B cell (primary cell): ENCODE results near the gene ATP9B. TPM values are rescaled to one million over a fixed set of nuclear protein-coding genes. Genes with fewer than 3 reads are reported as not detected.

Source experiments
- ATAC-seq: fragments of 200-7000 bp; cut with Tn5 transposase; one replicate; pipeline ENCODE4 v1.10.0; 2021; ENCODE audit warnings: low read depth, mild to moderate bottlenecking, moderate number of reproducible peaks, moderate library complexity
- CTCF ChIA-PET: fragments of 350-600 bp; sonication (Branson Sonifier 250); formaldehyde crosslinking; loops from one replicate; lab custom pipeline; 2021; ENCODE audit warnings: antibody characterized with exemption, inconsistent platforms; lab: Charles Lee
- POLR2A ChIA-PET: fragments of 350-600 bp; sonication (Branson Sonifier 250); formaldehyde crosslinking; loops from one replicate; lab custom pipeline; 2021; ENCODE audit warnings: antibody characterized with exemption; lab: Charles Lee
- DNase-seq: peaks from one replicate; pipeline ENCODE4 v3.0.0; 2013
- H2AFZ ChIP-seq: 2 replicates; pipeline ENCODE4 v1.6.1; 2012; ENCODE audit warnings: mild to moderate bottlenecking, low read depth, low read length; ENCODE audit not compliant: insufficient read depth, poor library complexity, severe bottlenecking
- H3K27ac ChIP-seq, 2 donors: 1 replicate in 1 of 2; 2 replicates in 1 of 2; pipeline ENCODE4 v1.5.1; 2012 to 2013; ENCODE audit warnings: low read length in 2 of 2, mild to moderate bottlenecking in 2 of 2, moderate library complexity in 1 of 2
- H3K27me3 ChIP-seq, 4 experiments: fragments of 200-600 bp in 1 of 4; sonication (generic) in 1 of 4; replicated peaks in 1 of 4; 1 replicate in 2 of 4; 2 replicates in 2 of 4; pipeline versions ENCODE4 v1.6.1 to v1.7.0; 2013 to 2016; ENCODE audit warnings: low read length in 3 of 4, mild to moderate bottlenecking in 2 of 4, mixed read lengths in 1 of 4, moderate library complexity in 1 of 4; ENCODE audit not compliant: insufficient read depth in 4 of 4, control insufficient read depth in 3 of 4; ENCODE audit errors: control extremely low read depth in 1 of 4
- H3K36me3 ChIP-seq, 2 experiments: replicated peaks in 1 of 2; 1 replicate in 1 of 2; 2 replicates in 1 of 2; pipeline versions ENCODE4 v1.6.1 to v1.7.1; 2013; ENCODE audit warnings: low read length in 1 of 2; ENCODE audit not compliant: insufficient read depth in 2 of 2, control insufficient read depth in 1 of 2; ENCODE audit errors: control extremely low read depth in 1 of 2, extremely low read depth in 1 of 2
- H3K4me1 ChIP-seq, 2 donors: fragments of 200-600 bp in 1 of 2; sonication (generic) in 1 of 2; 1 replicate in 1 of 2; 2 replicates in 1 of 2; pipeline versions ENCODE4 v1.5.1 to v1.6.1; 2013 to 2017; ENCODE audit warnings: low read length in 2 of 2; ENCODE audit not compliant: control insufficient read depth in 2 of 2, insufficient read depth in 2 of 2
- H3K4me2 ChIP-seq: replicated peaks from 2 replicates; pipeline ENCODE3; 2012; ENCODE audit warnings: mild to moderate bottlenecking, low read depth, low read length; ENCODE audit not compliant: poor library complexity, severe bottlenecking
- H3K4me3 ChIP-seq, 5 experiments: fragments of 200-600 bp in 1 of 5; sonication (generic) in 1 of 5; 1 replicate in 3 of 5; 2 replicates in 2 of 5; pipeline versions ENCODE4 v1.5.1 to v1.7.0; 2011 to 2016; ENCODE audit warnings: low read length in 4 of 5, mild to moderate bottlenecking in 4 of 5, low read depth in 2 of 5, control low read depth in 1 of 5, moderate library complexity in 1 of 5; ENCODE audit not compliant: insufficient read depth in 1 of 5; ENCODE audit errors: control extremely low read depth in 1 of 5, extremely low read depth in 1 of 5
- H3K79me2 ChIP-seq: fragments of 200-600 bp; sonication (generic); one replicate; pipeline ENCODE4 v1.6.0; 2016; ENCODE audit warnings: low read length; ENCODE audit not compliant: control insufficient read depth, insufficient read depth
- H3K9ac ChIP-seq: fragments of 200-600 bp; sonication (generic); 2 replicates; pipeline ENCODE4 v1.6.1; 2017; ENCODE audit warnings: mild to moderate bottlenecking, low read length, moderate library complexity
- H3K9me3 ChIP-seq, 3 donors: one replicate each; pipeline versions ENCODE4 v1.6.1 to v1.7.1; 2013; ENCODE audit warnings: low read length in 2 of 3; ENCODE audit not compliant: control insufficient read depth in 2 of 3, insufficient read depth in 1 of 3; ENCODE audit errors: control extremely low read depth in 1 of 3
- H4K20me1 ChIP-seq: 2 replicates; pipeline ENCODE4 v1.6.0; 2012; ENCODE audit warnings: mild to moderate bottlenecking, low read length; ENCODE audit not compliant: insufficient read depth, control insufficient read depth, poor library complexity, severe bottlenecking
- H3K27ac Mint-ChIP-seq: one replicate; pipeline ENCODE4 v1.8.0; 2021; ENCODE audit warnings: mixed read lengths
- H3K27me3 Mint-ChIP-seq: one replicate; pipeline ENCODE4 v1.8.0; 2021; ENCODE audit warnings: mixed read lengths
- H3K4me1 Mint-ChIP-seq: one replicate; pipeline ENCODE4 v1.8.0; 2021; ENCODE audit warnings: mixed read lengths
- H3K4me3 Mint-ChIP-seq: one replicate; pipeline ENCODE4 v1.8.0; 2021; ENCODE audit warnings: mixed read lengths
- H3K9me3 Mint-ChIP-seq: one replicate; pipeline ENCODE4 v1.8.0; 2022; ENCODE audit warnings: mixed read lengths; ENCODE audit not compliant: insufficient read depth
- EZH2 ChIP-seq: IDR thresholded peaks from 2 replicates; pipeline ENCODE4 v1.6.1; 2012; ENCODE audit warnings: borderline replicate concordance, low read depth, mild to moderate bottlenecking, moderate library complexity, low read length; ENCODE audit not compliant: insufficient read depth, poor library complexity, severe bottlenecking
- WGBS: methylation state at CpG from one replicate; pipeline ENCODE4 v1.1.5; 2013; ENCODE audit warnings: missing lambda C conversion rate; ENCODE audit not compliant: insufficient coverage; 5-methylcytosine and 5-hydroxymethylcytosine counted together
- intact Hi-C: fragments of 100-400 bp; cut with micrococcal nuclease; formaldehyde crosslinking; loops from one replicate; pipeline ENCODE4 v1.10.0; 2022
- polyA plus RNA-seq: library from polyadenylated mRNA; depleted of rRNA; stranded (reverse); fragments of >200 nt; gene quantifications from 2 replicates; pipeline ENCODE4 v1.2.3, GENCODE V29; 2012
- total RNA-seq, 2 donors: library from RNA; stranded (reverse); fragments of 120-200 nt in 1 of 2; gene quantifications; 1 replicate in 1 of 2; 2 replicates in 1 of 2; pipeline versions ENCODE4 v1.2.3 to v1.2.4, GENCODE V29; 2013 to 2022
- TF ChIP-seq, protein P1 (sequence below): fragments of 200-600 bp; IDR thresholded peaks from one replicate; pipeline ENCODE4 v1.8.0; 2022; ENCODE audit warnings: antibody characterized with exemption, mild to moderate bottlenecking

ATP9B gene
- total and polyA plus RNA-seq, 2 donors (not counting 1 experiment from before 2014, with no cell fraction given) = 34.3 to 71.7 TPM

- H3K4me1 Mint-ChIP-seq = no peaks in the 10 kb centered on the region
- Histone ChIP-seq H3K4me1 (no peaks in the 10 kb centered on the region), H3K9ac (no peak overlapping the region), H3K4me3 (no peak overlapping the region), H3K9me3 (peaks cover 0 to 3% (median 0%) of the 10 kb centered on the region in 3 donors), H3K36me3 (peaks cover 0 to 32% of the 10 kb centered on the region in 2 experiments), H4K20me1 (no peaks in the 10 kb centered on the region), H3K79me2 (no peaks in the 10 kb centered on the region), H3K27ac (no peak overlapping the region), H2AFZ (no peak overlapping the region), H3K27me3 (no peaks in the 10 kb centered on the region), H3K4me2 (no peak overlapping the region)
- ChIA-PET CTCF (no interaction called here), POLR2A (no interaction called here)
- intact Hi-C loops = no loop called here
- ATAC-seq (no peak), DNase-seq (no peak)
- 100% methylated on average over 3 of the region's 6 CpGs for WGBS
- H3K4me3 Mint-ChIP-seq = no peak overlapping the region
- H3K27ac Mint-ChIP-seq = no peak overlapping the region
- TF ChIP-seq, protein P1, sequence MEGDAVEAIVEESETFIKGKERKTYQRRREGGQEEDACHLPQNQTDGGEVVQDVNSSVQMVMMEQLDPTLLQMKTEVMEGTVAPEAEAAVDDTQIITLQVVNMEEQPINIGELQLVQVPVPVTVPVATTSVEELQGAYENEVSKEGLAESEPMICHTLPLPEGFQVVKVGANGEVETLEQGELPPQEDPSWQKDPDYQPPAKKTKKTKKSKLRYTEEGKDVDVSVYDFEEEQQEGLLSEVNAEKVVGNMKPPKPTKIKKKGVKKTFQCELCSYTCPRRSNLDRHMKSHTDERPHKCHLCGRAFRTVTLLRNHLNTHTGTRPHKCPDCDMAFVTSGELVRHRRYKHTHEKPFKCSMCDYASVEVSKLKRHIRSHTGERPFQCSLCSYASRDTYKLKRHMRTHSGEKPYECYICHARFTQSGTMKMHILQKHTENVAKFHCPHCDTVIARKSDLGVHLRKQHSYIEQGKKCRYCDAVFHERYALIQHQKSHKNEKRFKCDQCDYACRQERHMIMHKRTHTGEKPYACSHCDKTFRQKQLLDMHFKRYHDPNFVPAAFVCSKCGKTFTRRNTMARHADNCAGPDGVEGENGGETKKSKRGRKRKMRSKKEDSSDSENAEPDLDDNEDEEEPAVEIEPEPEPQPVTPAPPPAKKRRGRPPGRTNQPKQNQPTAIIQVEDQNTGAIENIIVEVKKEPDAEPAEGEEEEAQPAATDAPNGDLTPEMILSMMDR = no peak
- no peak for TF ChIP-seq EZH2
- H3K27me3 Mint-ChIP-seq = no peaks in the 10 kb centered on the region
- H3K9me3 Mint-ChIP-seq = no peaks in the 10 kb centered on the region
Observed at GRCh38 chr18:79332646-79333045, 263.5 kb downstream of the ATP9B start.

- peaks cover 0 to 36% of the 10 kb centered on the region in 2 experiments for H3K36me3 ChIP-seq
Observed at GRCh38 chr18:79333046-79333445, 263.9 kb downstream of the ATP9B start.

More at GRCh38 chr18:79333046-79333445, 263.9 kb downstream of the ATP9B start:
- TF ChIP-seq EZH2 = no peak
- TF ChIP-seq, protein P1 = no peak
- Histone ChIP-seq H3K4me1 (no peaks in the 10 kb centered on the region), H3K9ac (no peak overlapping the region), H3K4me3 (no peak overlapping the region), H3K79me2 (no peaks in the 10 kb centered on the region), H3K27me3 (no peaks in the 10 kb centered on the region), H3K27ac (no peak overlapping the region), H2AFZ (no peak overlapping the region), H3K9me3 (peaks cover 0 to 1% (median 0%) of the 10 kb centered on the region in 3 donors), H4K20me1 (no peaks in the 10 kb centered on the region), H3K4me2 (no peak overlapping the region)
- DNase-seq (no peak), ATAC-seq (no peak)
- H3K27ac Mint-ChIP-seq = no peak overlapping the region
- H3K9me3 Mint-ChIP-seq = no peaks in the 10 kb centered on the region
- H3K27me3 Mint-ChIP-seq = no peaks in the 10 kb centered on the region
- ChIA-PET CTCF (no interaction called here), POLR2A (no interaction called here)
- intact Hi-C loops = no loop called here
- over 99% methylated on average over 6 of the region's 6 CpGs for WGBS
- H3K4me3 Mint-ChIP-seq = no peak overlapping the region
- H3K4me1 Mint-ChIP-seq = no peaks in the 10 kb centered on the region
